GM19043 (cell line): ENCODE measurements around the gene LRP10.

Experiments used
- ATAC-seq: cut with Tn5 transposase; IDR thresholded peaks from one replicate; pipeline ENCODE4 v1.9.1; 2021; ENCODE audit warnings: low read depth; ENCODE audit not compliant: unreplicated experiment

LRP10 gene

GRCh38 chr14:22864979-22865378 lies 6.6 kb upstream of the LRP10 start:
- ATAC-seq, result no peak

GRCh38 chr14:22865424-22866405 lies 5.8 kb upstream of the LRP10 start:
- ATAC-seq, result no peak

GRCh38 chr14:22866874-22867273 lies 4.7 kb upstream of the LRP10 start:
- ATAC-seq, result no peak

DNA sequence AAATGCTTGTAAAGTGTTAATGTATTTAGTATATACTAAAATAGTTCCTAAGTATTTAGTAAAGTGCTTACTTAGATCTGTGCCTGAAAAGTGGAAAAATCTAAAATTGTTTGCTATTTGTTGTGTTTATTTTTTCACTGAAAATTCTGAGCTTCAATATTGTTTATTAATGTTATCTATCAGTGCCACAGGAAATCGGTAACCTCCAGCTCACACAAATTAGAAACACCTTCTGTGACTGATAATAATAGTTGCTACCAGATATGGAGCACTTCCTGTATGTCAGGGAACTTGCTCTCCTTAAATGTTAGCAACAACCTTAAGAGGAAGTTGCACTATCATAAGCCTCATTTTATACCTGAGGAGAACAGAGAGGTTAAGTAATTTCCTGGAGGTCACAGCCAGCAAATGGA lies 723 bp upstream of the LRP10 start:
- peak; percentile 56 for ATAC-seq

GRCh38 chr14:22872033-22872832 lies 693 bp downstream of the LRP10 start:
- ATAC-seq, result no peak

- no peak for ATAC-seq
Observed at GRCh38 chr14:22872833-22873520, 1.4 kb downstream of the LRP10 start.

DNA sequence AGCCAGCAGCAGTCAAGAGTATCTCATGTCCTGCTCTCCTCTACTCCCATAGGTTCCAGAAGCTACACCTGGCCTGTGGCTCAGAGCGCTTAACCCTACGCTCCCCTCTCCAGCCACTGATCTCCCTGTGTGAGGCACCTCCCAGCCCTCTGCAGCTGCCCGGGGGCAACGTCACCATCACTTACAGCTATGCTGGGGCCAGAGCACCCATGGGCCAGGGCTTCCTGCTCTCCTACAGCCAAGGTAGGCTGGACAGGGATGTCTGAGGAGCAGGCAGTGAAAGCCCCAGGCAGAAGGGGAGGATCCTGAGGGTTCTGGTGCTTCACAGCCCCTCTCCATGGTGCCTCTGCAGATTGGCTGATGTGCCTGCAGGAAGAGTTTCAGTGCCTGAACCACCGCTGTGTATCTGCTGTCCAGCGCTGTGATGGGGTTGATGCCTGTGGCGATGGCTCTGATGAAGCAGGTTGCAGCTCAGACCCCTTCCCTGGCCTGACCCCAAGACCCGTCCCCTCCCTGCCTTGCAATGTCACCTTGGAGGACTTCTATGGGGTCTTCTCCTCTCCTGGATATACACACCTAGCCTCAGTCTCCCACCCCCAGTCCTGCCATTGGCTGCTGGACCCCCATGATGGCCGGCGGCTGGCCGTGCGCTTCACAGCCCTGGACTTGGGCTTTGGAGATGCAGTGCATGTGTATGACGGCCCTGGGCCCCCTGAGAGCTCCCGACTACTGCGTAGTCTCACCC lies 3.6 kb downstream of the LRP10 start:
- ATAC-seq, result no peak

DNA sequence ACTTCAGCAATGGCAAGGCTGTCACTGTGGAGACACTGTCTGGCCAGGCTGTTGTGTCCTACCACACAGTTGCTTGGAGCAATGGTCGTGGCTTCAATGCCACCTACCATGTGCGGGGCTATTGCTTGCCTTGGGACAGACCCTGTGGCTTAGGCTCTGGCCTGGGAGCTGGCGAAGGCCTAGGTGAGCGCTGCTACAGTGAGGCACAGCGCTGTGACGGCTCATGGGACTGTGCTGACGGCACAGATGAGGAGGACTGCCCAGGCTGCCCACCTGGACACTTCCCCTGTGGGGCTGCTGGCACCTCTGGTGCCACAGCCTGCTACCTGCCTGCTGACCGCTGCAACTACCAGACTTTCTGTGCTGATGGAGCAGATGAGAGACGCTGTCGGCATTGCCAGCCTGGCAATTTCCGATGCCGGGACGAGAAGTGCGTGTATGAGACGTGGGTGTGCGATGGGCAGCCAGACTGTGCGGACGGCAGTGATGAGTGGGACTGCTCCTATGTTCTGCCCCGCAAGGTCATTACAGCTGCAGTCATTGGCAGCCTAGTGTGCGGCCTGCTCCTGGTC lies 4.3 kb downstream of the LRP10 start:
- ATAC-seq, result no peak

DNA sequence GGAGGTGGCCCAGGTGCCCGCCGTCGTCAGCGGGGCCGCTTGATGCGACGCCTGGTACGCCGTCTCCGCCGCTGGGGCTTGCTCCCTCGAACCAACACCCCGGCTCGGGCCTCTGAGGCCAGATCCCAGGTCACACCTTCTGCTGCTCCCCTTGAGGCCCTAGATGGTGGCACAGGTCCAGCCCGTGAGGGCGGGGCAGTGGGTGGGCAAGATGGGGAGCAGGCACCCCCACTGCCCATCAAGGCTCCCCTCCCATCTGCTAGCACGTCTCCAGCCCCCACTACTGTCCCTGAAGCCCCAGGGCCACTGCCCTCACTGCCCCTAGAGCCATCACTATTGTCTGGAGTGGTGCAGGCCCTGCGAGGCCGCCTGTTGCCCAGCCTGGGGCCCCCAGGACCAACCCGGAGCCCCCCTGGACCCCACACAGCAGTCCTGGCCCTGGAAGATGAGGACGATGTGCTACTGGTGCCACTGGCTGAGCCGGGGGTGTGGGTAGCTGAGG lies 5.5 kb downstream of the LRP10 start:
- no peak for ATAC-seq

DNA sequence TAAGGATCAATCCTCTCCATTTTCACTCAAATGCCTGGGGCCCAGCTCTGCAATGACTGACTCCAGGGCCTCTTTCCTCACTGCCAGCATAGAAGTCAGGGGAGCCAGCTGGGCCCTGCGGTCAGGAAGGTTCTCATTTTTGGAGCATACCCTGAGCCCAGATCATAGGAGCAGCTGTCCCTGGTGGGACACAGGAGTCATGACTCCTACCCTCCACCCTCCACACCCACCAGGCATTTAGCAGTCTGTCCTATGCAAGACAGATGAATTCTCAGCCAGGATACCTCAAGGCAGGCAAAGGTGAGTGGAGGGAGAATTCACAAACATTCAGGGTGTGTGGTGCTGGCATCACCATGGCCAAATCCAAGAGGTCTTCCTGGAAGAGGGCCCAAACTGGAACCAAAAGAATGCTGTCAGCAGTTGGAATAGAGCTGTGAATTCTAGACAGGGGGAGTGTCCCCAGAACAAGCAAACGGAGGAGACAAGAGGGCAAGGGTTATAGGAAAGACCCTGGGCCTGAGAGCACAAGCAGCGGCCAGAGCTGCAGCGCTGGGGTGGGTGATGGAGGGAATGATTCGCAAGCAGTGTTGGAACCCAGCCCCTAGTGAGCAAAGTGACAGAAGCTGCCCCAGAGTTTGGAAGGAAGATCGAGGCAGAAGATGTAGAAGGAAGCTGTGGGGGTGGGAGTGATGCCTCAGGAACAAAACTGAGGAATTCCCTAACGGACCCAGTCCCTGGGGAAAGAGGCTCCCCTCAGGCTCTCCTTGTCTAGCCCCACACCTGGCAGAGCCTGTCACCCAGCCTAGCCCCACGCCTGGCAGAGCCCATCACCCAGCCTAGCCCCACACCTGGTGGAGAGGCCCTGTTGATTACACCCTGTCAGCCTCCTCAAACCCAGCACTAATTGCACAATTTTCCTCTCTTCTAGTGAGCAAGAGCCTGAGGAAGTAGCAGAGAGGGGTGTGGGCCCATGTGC lies 7.0 kb downstream of the LRP10 start:
- ATAC-seq, result no peak

DNA sequence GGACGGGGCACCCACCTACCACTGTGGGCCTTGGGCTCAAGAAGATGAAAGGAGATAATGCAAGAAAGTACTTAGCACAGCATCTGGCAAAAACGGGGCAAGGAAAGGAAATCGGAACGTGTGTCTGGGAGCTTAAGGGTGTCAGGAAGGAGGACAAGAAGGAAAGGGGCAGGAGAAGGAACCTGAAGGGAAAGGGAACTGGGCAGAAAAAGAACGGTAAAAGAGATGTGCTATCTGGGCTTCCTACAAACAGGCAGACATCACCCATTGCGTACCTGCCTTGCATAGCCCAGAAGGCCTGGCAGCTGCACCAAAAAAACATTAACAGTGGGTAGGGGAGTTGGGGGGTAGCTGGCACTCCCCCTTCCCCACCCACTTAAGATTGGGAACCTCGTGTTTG lies 10.5 kb downstream of the LRP10 start:
- ATAC-seq, result no peak

DNA sequence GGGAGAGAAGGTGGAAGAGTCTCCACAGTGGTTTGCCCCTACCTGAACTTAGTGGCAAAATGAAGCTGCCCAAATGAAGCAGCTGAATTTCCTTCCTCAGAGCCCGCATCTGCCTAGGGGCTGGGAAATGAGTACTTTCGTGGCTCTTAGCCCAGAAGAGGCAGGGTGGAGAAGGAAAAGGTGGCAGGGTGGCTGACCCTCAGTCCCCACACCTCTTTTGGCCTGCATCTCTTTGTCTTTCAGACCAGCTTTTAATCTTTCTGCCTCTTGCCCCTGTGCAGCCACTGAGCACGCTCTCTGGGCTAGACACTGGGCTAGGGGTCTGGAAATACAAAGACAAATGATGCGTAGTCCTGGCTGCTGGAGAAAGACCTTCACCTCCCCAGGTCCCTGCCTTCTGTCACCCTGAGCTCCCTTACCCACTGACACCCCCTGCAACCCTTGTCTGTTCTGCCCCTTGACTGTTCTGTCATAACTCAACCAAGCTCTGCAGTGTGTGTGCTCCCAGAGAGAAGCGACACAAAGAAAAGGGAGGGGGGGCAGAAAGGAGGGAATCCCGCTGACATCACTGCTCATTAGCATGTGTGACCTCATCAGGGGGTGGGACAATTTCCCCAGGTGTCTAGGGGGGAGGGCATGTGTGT lies 11.1 kb downstream of the LRP10 start:
- no peak for ATAC-seq

DNA sequence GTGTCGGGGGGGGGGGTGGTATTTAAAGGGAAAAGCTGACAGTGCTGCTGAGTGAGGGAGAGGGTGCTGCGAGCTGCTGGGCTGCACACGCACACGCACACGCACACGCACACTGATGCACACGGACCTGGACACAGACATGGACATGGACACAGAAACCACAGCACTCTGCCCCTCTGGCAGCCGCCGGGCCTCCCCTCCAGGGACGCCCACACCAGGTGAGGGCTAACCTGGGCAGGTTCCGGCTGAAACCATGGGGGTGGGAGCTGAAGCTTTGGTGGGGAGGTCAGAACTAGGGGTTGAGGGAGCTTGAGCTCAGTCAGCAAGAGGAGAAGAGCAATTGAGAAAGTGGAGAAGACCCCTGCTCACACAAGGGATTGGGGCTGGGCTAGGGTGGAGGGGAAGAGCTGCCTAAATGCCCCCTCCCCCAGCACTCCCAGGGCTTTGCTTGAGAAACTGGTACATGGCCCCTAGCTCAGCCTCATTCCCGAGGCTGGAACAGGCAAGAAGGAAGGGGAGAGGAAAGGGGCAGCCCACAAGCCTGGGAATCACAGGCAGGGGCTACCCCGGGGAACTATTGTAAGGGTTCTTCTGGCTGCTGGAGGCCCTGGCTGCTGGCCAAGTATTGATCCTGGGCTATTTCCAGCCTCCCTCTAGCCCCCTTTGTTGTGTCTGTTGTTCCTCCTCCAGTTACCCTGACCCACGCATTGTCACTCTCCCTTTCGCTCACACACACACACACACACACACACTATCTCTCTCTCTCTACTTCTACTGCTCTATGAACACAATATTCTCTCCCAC lies 11.8 kb downstream of the LRP10 start, which contains the start of gene REM2:
Gene REM2, plus strand, starts transcription at position 50 of the 804 bp plus-strand sequence. Its CDS starts 66 bp downstream, at position 116.
- no peak for ATAC-seq

DNA sequence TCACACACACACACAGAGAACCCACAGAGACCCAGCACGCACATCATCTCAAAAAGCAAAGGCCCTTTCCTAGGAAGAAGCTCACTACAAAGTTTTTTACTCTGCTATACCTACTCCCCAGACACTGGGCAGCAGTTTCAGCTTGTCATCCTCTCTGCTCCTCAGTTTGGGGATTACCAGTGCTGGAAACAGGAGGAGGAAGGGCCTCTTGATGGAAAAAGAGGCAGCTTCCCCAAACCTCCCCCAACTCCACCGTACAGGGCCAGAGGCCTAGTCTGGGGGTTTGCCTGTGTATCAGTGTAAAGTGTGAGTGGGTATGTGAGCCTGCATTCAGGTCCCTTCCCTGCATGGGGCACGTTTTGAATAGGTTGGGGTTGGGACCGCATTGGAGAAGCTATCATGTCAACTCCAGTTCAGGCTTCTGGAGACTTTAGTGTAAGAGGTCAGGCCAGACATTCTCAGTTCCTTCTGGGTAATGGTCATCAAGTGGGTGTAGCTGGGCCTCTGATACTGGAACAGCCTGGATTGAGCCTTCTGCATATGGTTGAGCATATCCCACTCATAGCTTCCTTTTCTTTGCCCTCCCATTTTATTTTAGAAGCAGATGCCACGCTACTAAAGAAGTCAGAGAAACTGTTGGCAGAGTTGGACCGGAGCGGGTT lies 12.7 kb downstream of the LRP10 start:
- ATAC-seq, result no peak

- ATAC-seq, result no peak
Observed at GRCh38 chr14:22884738-22885523, 13.4 kb downstream of the LRP10 start.

GRCh38 chr14:22885975-22886374 lies 14.4 kb downstream of the LRP10 start:
- ATAC-seq, result no peak
